Superior temporal gyrus (tissue), 1 donor: ENCODE data around the gene SHISA2.
A peak's percentile ranks its signal among the peaks of the same experiment; 100 is the strongest.
"Not testable (repeated sequence)": the region's sequence is repeated elsewhere in the genome, so short reads cannot be mapped to it uniquely, and the experiment has no call there.

ENCODE experiments used
- DNase-seq: peaks from one replicate; pipeline ENCODE4 v3.0.0-alpha.2; 2016; ENCODE audit errors: extremely low spot score

The SHISA2 gene

GRCh38 chr13:26051657-26052311 is at the start of gene SHISA2:
Gene SHISA2, minus strand, starts transcription at chr13:26052016. Its CDS starts 1,041 bp downstream, at chr13:26050975.
- DNase-seq, result peak; percentile 76

- no peak for DNase-seq
Observed at GRCh38 chr13:26095846-26096610, 44.2 kb upstream of the SHISA2 start.

- DNase-seq, result no peak
Observed at GRCh38 chr13:26095338-26095737, 43.5 kb upstream of the SHISA2 start.

GRCh38 chr13:26076821-26077220 is 25.0 kb upstream of the SHISA2 start:
- not testable (repeated sequence) for DNase-seq

GRCh38 chr13:26075498-26075897 is 23.7 kb upstream of the SHISA2 start:
- no peak for DNase-seq

GRCh38 chr13:26074706-26075105 is 22.9 kb upstream of the SHISA2 start:
- no peak for DNase-seq

- peak; percentile 34 for DNase-seq
Observed at GRCh38 chr13:26072335-26072734, 20.5 kb upstream of the SHISA2 start.

- DNase-seq, result no peak
Observed at GRCh38 chr13:26071691-26072090, 19.9 kb upstream of the SHISA2 start.

- DNase-seq, result not testable (repeated sequence)
Observed at GRCh38 chr13:26069642-26070041, 17.8 kb upstream of the SHISA2 start.

GRCh38 chr13:26068372-26068771 is 16.6 kb upstream of the SHISA2 start:
- not testable (repeated sequence) for DNase-seq

GRCh38 chr13:26067601-26068000 is 15.8 kb upstream of the SHISA2 start:
- no peak for DNase-seq

GRCh38 chr13:26066492-26066891 is 14.7 kb upstream of the SHISA2 start:
- DNase-seq, result not testable (repeated sequence)

- DNase-seq, result peak; percentile 97
Observed at GRCh38 chr13:26062853-26063444, 11.1 kb upstream of the SHISA2 start.

GRCh38 chr13:26061947-26062346 is 10.1 kb upstream of the SHISA2 start:
- DNase-seq, result no peak

- no peak for DNase-seq
Observed at GRCh38 chr13:26061256-26061655, 9.4 kb upstream of the SHISA2 start.

GRCh38 chr13:26060357-26060756 is 8.5 kb upstream of the SHISA2 start:
- DNase-seq, result no peak

GRCh38 chr13:26058704-26059103 is 6.9 kb upstream of the SHISA2 start:
- no peak for DNase-seq

- no peak for DNase-seq
Observed at GRCh38 chr13:26054896-26055295, 3.1 kb upstream of the SHISA2 start.

GRCh38 chr13:26053418-26053980 is 1.7 kb upstream of the SHISA2 start:
- DNase-seq, result no peak

- no peak for DNase-seq
Observed at GRCh38 chr13:26052337-26052736, 521 bp upstream of the SHISA2 start.

- no peak for DNase-seq
Observed at GRCh38 chr13:26051231-26051656, 572 bp downstream of the SHISA2 start.

GRCh38 chr13:26050568-26051230 is 1.1 kb downstream of the SHISA2 start:
- DNase-seq, result no peak
